Activated CD4-positive, CD25-positive, alpha-beta regulatory T cell treated with anti-CD3 and anti-CD28 coated beads, Interleukin-2, amount 50 U/mL, for 72 hours (primary cell): Measurements from ENCODE around the gene CHGA.

ENCODE experiments used
- DNase-seq: peaks from one replicate; pipeline ENCODE4 v3.0.0; 2021

Gene CHGA

GRCh38 chr14:92906420-92906819, 16.5 kb upstream of the CHGA start:
- DNase-seq: no peak

- no peak for DNase-seq
Observed at GRCh38 chr14:92906823-92907222, 16.1 kb upstream of the CHGA start.

GRCh38 chr14:92907316-92907911, 15.5 kb upstream of the CHGA start:
- no peak for DNase-seq

GRCh38 chr14:92914087-92914656, 8.8 kb upstream of the CHGA start:
- DNase-seq: no peak

GRCh38 chr14:92916201-92916600, 6.7 kb upstream of the CHGA start:
- DNase-seq: no peak

- no peak for DNase-seq
Observed at GRCh38 chr14:92917041-92917940, 5.7 kb upstream of the CHGA start.

- DNase-seq: no peak
Observed at GRCh38 chr14:92917956-92918355, 5.0 kb upstream of the CHGA start.

- no peak for DNase-seq
Observed at GRCh38 chr14:92920001-92920400, 2.9 kb upstream of the CHGA start.

- no peak for DNase-seq
Observed at GRCh38 chr14:92922155-92922735, 705 bp upstream of the CHGA start.

GRCh38 chr14:92923744-92924103, 774 bp downstream of the CHGA start:
- no peak for DNase-seq

GRCh38 chr14:92924247-92924646, 1.3 kb downstream of the CHGA start:
- no peak for DNase-seq

- no peak for DNase-seq
Observed at GRCh38 chr14:92925446-92925845, 2.5 kb downstream of the CHGA start.

GRCh38 chr14:92926180-92926845, 3.4 kb downstream of the CHGA start:
- no peak for DNase-seq

- no peak for DNase-seq
Observed at GRCh38 chr14:92926931-92927330, 4.0 kb downstream of the CHGA start.

- no peak for DNase-seq
Observed at GRCh38 chr14:92927349-92928257, 4.7 kb downstream of the CHGA start.

- no peak for DNase-seq
Observed at GRCh38 chr14:92928258-92928629, 5.3 kb downstream of the CHGA start.

- DNase-seq: no peak
Observed at GRCh38 chr14:92928961-92929688, 6.2 kb downstream of the CHGA start.

GRCh38 chr14:92929689-92930608, 7.0 kb downstream of the CHGA start:
- DNase-seq: no peak

GRCh38 chr14:92930737-92931602, 8.0 kb downstream of the CHGA start:
- no peak for DNase-seq
